GM21717 (cell line): Measurements from ENCODE around the gene ALG8.
"Not testable (repeated sequence)": the region's sequence is repeated elsewhere in the genome, so short reads cannot be mapped to it uniquely, and the experiment has no call there.

Experiments
- ATAC-seq: cut with Tn5 transposase; IDR thresholded peaks from one replicate; pipeline ENCODE4 v1.9.1; 2021; ENCODE audit warnings: mild to moderate bottlenecking, moderate library complexity; ENCODE audit not compliant: unreplicated experiment

Gene ALG8

GRCh38 chr11:78072455-78072854 lies 67.0 kb downstream of the ALG8 start:
- ATAC-seq, result no peak

GRCh38 chr11:78071717-78072116 lies 67.7 kb downstream of the ALG8 start:
- no peak for ATAC-seq

GRCh38 chr11:78070621-78071020 lies 68.8 kb downstream of the ALG8 start:
- no peak for ATAC-seq

GRCh38 chr11:78069465-78069864 lies 70.0 kb downstream of the ALG8 start:
- ATAC-seq, result no peak

- no peak for ATAC-seq
Measured at GRCh38 chr11:78067704-78068103, 71.7 kb downstream of the ALG8 start.

- no peak for ATAC-seq
Measured at GRCh38 chr11:78066471-78066870, 73.0 kb downstream of the ALG8 start.

- no peak for ATAC-seq
Measured at GRCh38 chr11:78065203-78065602, 74.2 kb downstream of the ALG8 start.

GRCh38 chr11:78063440-78064181 lies 75.8 kb downstream of the ALG8 start, which contains the start of gene THRSP:
Gene THRSP, plus strand, starts transcription at chr11:78063861. Its CDS starts 21 bp downstream, at chr11:78063882.
- no peak for ATAC-seq

GRCh38 chr11:78062671-78063070 lies 76.8 kb downstream of the ALG8 start:
- ATAC-seq, result no peak

- no peak for ATAC-seq
Measured at GRCh38 chr11:78061921-78062311, 77.5 kb downstream of the ALG8 start.

GRCh38 chr11:78061088-78061920 lies 78.1 kb downstream of the ALG8 start:
- ATAC-seq, result no peak

- no peak for ATAC-seq
Measured at GRCh38 chr11:78060533-78060932, 78.9 kb downstream of the ALG8 start.

GRCh38 chr11:78059749-78060328 lies 79.6 kb downstream of the ALG8 start:
- not testable (repeated sequence) for ATAC-seq

GRCh38 chr11:78057462-78058055 lies 81.9 kb downstream of the ALG8 start:
- ATAC-seq, result no peak

GRCh38 chr11:78056093-78056492 lies 83.3 kb downstream of the ALG8 start:
- ATAC-seq, result no peak

GRCh38 chr11:78054971-78055370 lies 84.5 kb downstream of the ALG8 start:
- no peak for ATAC-seq

- ATAC-seq, result no peak
Measured at GRCh38 chr11:78050964-78051831, 88.2 kb downstream of the ALG8 start.
